HK-2 (cell line): Measurements from ENCODE around the gene ABCB10.
"Not testable (repeated sequence)": the region's sequence is repeated elsewhere in the genome, so short reads cannot be mapped to it uniquely, and the experiment has no call there.

Experiments used
- DNase-seq: peaks from one replicate; pipeline ENCODE4 v3.0.0-alpha.2; 2018; ENCODE audit not compliant: unreplicated experiment

Gene ABCB10

DNA sequence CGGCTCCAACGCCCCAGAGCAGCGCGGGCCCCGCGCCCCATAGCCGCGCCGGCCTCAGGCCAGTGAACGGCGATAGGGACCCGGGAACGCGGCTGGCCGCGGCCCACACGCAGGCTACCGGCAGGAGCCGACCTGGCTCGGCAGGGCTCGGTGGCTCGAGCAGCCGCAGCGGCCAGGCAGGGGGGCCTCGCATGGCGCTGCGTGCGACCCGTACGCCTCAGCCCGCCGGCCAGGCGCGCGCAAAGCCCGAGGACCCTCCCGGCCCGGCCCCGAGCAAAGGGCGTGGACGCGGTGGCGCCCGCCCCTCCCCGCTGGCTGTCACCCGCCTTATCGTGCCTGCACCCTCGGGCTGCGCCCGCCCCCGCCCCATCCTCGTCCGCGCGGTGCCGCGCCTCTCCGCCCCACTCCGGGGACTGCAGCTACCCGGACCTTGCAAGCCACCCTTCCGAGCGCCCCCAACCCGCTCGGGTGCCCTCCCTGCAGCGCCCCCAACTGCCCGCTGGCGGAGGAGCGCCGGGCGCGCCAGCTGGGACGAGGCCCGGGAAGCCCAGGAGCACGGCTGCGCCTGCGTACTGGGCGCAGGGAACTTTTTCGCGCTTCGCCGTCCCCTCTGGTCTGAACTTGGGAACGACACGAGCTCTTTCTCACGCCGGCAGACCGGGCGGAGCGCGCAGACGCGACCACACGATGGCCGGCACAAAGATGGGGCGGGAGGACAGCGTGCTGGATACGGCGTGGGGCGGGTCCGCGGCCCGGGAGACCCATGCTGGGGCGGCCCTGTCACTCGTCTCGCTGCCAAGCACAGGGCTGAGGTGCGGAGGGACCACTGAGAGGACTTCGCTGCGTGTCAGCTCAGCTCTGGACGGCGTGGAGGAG lies at the start of gene ABCB10:
Gene ABCB10 (minus strand): TSS at position 248 of the 876 bp plus-strand sequence. CDS start 55 bp downstream, at position 193.
- peak; percentile 99 for DNase-seq

- DNase-seq = no peak
These were observed 48.9 kb upstream of the ABCB10 start for GRCh38 chr1:229607370-229607769.

- DNase-seq = no peak
These were observed 45.0 kb upstream of the ABCB10 start for GRCh38 chr1:229603371-229604005.

DNA sequence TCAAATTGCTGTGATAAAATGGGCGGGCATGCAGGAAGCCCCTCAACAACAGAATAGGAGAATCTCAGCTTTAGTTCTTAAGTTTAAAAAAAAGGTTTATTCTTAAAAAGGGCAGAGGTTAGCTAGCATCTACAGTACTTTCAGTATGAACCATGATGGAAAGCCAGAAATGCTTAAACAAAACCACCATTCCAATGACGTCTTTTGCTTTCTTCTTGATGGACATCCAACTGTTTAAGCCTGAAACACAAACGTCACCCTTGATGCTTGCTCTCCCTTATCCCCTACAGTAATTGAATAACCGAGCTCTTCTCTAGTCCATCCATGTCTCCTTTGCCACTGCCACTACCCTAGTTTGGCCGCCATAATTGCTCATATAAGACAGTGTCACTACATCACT lies 41.7 kb upstream of the ABCB10 start:
- DNase-seq = no peak

- no peak for DNase-seq
These were observed 40.9 kb upstream of the ABCB10 start for GRCh38 chr1:229599218-229599954.

DNA sequence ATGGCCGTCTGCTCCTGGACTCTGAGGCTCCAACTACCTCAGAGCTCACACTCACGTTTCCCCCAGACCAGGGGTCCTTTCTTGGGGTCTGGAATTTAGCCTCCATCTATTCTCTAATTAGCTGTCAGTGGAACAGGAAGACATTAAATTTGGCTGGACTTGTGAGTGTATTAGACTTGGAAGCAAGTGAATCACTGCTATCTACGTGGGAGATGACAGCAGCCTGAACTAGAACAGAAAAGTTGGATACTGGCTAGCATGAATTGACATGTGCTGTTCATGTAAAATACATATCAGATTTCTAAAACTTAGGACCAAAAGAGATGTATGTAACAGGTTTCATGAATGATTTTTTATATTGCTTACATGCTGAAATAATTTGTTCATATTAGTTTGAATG lies 39.4 kb upstream of the ABCB10 start:
- no peak for DNase-seq

GRCh38 chr1:229596925-229597699 lies 38.6 kb upstream of the ABCB10 start:
- no peak for DNase-seq

DNA sequence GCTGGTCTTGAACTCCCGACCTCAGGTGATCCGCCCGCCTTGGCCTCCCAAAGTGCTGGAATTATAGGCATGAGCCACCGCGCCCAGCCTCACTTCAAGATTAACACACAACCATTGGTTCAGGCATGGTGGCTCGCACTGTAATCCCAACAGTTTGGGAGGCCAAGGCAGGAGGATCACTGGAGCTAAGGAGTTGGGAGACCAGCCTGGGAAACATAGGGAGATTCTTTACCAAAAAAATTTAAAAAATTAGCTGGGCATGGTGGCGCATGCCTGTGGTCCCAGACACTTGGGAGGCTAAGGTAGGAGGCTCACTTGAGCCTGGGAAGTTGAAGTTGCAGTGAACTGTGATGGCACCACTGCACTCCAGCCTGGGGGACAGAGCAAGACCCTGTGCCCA lies 37.4 kb upstream of the ABCB10 start:
- DNase-seq = not testable (repeated sequence)

DNA sequence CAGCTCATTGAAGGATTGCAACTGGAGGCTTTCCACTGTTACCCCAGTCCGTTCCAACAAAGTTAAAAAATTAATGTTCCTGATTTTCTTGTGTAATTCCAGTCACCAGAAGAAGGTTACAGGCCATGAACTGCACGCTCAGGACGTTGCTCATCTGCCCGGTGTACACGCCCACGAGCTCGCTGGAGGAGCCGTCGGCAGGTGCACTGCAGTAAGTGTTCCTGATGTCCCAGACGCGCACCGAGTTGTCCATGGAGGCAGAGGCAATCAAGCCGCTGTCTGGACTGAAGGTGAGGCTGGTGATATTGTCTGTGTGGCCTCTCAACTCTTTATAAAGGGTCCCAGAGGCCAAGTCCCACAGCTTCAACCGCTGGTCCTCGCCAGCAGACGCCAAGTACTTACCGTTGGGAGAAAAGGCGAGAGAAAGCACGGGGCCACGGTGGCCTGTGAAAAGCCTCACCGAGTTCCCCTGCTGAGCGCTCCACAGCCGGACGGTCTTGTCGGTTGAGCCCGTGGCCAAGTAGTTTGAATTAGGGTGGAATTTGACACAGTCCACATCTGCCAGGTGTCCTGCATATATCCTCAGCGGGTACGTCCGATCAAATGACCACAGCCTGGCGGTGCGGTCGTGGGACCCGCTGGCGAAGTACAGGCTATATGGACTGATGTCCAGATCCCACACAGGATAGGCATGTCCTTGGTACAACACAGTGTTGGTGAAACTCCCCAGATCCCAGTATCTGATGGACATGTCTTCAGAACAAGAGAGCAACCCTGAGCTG lies 35.9 kb upstream of the ABCB10 start:
- no peak for DNase-seq

GRCh38 chr1:229593800-229594199 lies 35.3 kb upstream of the ABCB10 start:
- no peak for DNase-seq

DNA sequence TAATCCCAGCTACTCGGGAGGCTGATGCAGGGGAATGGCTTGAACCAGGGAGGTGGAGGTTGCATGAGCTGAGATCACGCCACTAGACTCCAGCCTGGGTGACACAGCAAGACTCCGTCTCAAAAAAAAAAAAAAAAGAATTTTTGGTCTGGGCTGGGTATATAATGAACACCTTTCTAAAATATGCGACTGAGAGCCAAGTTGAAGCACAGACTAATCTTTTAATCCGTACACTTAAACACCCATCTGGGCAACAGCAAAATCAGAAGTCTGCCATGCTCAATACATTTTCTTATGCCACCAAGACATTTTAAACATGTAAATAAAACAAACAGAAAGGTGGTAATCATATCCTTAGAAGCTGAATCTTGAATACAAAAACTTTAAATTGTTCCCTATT lies 31.6 kb upstream of the ABCB10 start:
- no peak for DNase-seq

GRCh38 chr1:229585338-229585737 lies 26.8 kb upstream of the ABCB10 start:
- DNase-seq = no peak

- DNase-seq = no peak
These were observed 24.2 kb upstream of the ABCB10 start for GRCh38 chr1:229582715-229583114.

GRCh38 chr1:229582011-229582694 lies 23.6 kb upstream of the ABCB10 start:
- DNase-seq = no peak

DNA sequence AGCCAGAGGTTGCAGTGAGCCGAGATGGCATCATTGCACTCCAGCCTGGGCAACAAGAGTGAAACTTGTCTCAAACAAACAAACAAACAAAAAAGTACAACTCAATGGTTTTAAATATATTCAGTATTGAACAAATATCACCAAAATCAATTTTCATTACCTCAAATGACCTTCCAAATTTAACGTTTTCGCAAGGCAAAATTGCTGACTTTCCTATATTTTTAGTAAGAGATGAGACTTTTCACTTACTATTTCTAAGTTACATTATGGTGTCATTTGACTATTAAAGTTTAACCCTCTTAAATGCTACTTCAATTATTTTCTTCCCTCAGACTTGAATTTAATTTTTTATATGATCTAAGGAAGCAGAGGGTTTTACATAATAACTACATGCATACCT lies 23.0 kb upstream of the ABCB10 start:
- DNase-seq = no peak

GRCh38 chr1:229579059-229579673 lies 20.7 kb upstream of the ABCB10 start:
- no peak for DNase-seq

GRCh38 chr1:229578168-229579058 lies 19.9 kb upstream of the ABCB10 start:
- no peak for DNase-seq

DNA sequence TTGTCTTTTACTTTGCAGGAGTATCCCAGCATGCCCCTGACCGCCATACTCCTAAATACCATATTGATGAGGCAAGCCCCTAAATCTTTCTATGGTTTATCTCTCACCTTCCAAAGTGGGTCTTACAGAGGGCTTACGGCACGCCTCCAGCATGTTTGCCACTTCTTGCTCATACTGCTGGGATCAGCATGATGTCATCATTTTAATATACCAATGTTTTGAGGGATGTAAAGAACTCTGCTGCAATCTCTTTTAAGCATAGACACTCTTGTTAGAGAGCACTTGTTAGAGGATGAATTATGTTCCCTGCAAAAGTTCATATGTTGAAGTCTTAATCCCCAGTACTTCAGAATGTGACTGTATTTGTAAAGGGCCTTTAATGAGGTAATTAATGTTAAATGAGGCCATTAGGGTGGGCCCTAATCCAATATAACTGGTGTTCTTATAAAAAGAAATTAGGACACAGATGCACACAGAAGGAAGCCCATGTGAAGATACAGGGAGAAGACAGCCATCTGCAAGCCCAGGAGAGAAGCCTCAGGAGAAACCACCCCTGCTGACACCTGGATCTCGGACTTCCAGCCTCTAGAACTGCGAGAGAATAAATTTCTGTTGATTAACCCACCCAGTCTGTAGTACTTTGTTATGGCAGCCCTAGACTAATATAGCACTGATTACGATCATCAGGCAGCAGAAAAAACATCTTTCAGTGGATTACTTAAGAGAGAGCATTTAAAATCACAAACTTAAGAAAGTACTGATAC lies 16.4 kb upstream of the ABCB10 start:
- DNase-seq = no peak
